A673 (cell line): ENCODE data around the gene ADK.

Source experiments
- EZH2 ChIP-seq: fragments of 200-600 bp; sonication (generic); IDR thresholded peaks from 2 replicates; pipeline ENCODE4 v1.6.1; 2017; ENCODE audit warnings: borderline replicate concordance, low read depth, mild to moderate bottlenecking, mixed read lengths, antibody characterized with exemption, low read length; ENCODE audit not compliant: poor library complexity, severe bottlenecking
- TF ChIP-seq, protein P1 (sequence below): fragments of 300-800, 200-600 bp; sonication (generic); conservative IDR thresholded peaks from 2 replicates; pipeline ENCODE4 v1.5.1; 2017; ENCODE audit warnings: low read depth, mild to moderate bottlenecking, antibody characterized with exemption, low read length, moderate library complexity, mixed read lengths

DNA sequence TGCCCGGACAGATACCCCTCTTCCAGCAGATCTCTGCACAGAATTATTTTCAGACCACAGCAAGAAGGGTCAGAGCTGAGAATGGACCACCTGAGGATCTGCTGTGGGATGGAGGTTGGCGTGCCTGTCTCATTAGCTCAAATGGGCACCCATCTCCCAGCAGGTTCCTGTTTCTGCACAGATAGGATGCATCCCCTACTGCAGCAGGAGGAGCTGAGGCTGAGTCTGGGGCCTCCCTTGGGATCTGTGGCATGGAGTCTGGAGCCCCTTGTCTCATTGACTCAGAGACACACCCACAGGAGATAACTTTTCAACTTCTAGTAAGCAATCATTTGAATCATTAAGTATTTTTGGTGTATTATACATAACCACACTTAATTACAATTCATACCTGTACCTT, 212.7 kb downstream of the ADK start:
- TF ChIP-seq, protein P1, sequence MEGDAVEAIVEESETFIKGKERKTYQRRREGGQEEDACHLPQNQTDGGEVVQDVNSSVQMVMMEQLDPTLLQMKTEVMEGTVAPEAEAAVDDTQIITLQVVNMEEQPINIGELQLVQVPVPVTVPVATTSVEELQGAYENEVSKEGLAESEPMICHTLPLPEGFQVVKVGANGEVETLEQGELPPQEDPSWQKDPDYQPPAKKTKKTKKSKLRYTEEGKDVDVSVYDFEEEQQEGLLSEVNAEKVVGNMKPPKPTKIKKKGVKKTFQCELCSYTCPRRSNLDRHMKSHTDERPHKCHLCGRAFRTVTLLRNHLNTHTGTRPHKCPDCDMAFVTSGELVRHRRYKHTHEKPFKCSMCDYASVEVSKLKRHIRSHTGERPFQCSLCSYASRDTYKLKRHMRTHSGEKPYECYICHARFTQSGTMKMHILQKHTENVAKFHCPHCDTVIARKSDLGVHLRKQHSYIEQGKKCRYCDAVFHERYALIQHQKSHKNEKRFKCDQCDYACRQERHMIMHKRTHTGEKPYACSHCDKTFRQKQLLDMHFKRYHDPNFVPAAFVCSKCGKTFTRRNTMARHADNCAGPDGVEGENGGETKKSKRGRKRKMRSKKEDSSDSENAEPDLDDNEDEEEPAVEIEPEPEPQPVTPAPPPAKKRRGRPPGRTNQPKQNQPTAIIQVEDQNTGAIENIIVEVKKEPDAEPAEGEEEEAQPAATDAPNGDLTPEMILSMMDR: no peak
- no peak for TF ChIP-seq EZH2
